GM18505 (cell line): ENCODE results near the gene ANAPC15.

Experiments used
- ATAC-seq: cut with Tn5 transposase; IDR thresholded peaks from one replicate; pipeline ENCODE4 v1.9.1; 2021; ENCODE audit not compliant: unreplicated experiment
- POLR2A ChIP-seq: IDR thresholded peaks from 4 replicates; pipeline ENCODE4 v1.6.1; 2011; ENCODE audit warnings: borderline replicate concordance; ENCODE audit not compliant: insufficient read depth, insufficient read length; ENCODE audit errors: extremely low read depth

The ANAPC15 gene

DNA sequence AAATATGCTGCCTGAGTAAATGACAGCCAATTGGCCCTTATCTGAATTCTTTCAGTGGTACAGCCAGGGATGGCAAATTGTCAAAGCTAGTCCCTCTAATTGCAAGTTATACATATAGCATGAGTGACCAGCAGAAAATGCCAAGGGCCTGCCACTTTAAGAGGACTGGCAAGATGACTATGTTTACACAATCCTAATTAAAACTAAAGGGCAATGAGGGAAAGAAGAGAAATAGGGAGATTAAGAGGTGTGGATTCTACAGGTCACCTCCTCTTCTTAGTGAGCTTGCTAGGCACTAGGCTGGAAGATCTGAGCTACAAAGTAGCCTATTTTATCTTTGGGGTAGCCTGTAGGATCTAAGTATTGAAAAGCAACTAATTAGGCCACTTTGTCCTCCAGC, 45.6 kb downstream of the ANAPC15 start:
- TF ChIP-seq POLR2A = no peak
- ATAC-seq = no peak

DNA sequence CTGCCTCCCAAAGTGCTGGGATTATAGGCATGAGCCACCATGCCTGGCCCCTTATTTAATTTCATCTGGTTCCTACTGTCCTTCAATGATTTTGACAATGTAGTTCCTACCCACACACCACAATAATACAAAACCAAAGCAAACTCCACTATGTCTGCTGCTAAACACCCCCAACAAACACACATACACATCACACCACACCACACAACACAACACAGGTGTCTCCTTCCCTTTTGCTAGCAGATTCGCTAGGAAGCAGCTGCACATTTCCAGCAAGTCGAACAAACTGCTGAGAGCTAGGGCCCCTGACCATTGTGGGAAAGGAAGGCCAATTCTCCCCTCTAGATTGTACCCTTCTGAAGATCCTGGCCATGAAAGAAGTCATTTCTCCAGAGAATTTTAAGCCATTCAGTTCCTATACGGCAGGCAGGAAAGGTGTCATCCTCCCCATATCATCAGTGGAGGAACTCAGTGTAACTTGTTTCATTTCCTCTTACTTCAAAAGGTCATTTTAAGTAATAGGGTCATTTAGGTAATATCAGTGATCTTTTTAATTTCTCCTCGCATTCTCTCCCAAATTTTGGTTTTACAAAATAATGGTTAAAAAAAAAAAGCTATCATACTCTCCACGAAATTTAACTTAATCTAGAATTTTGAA, 50.6 kb downstream of the ANAPC15 start:
- no peak for ATAC-seq

More for the DNA sequence above, 50.6 kb downstream of the ANAPC15 start:
- TF ChIP-seq POLR2A = no peak
